Inferior parietal cortex (tissue), 1 donor: ENCODE measurements around the gene FAM135A.
"Not testable (repeated sequence)": the region's sequence is repeated elsewhere in the genome, so short reads cannot be mapped to it uniquely, and the experiment has no call there.

ENCODE experiments used
- DNase-seq: peaks from one replicate; pipeline ENCODE4 v3.0.0-alpha.2; 2016; ENCODE audit errors: extremely low spot score

FAM135A gene

GRCh38 chr6:70547313-70547712 is 134.0 kb downstream of the FAM135A start:
- peak; percentile 57 for DNase-seq

GRCh38 chr6:70547905-70548304 is 134.6 kb downstream of the FAM135A start:
- DNase-seq, result no peak

- no peak for DNase-seq
Observed at GRCh38 chr6:70549327-70549726, 136.0 kb downstream of the FAM135A start.

- no peak for DNase-seq
Observed at GRCh38 chr6:70551566-70551965, 138.3 kb downstream of the FAM135A start.

GRCh38 chr6:70552286-70552940 is 139.1 kb downstream of the FAM135A start:
- not testable (repeated sequence) for DNase-seq

GRCh38 chr6:70552974-70553373 is 139.7 kb downstream of the FAM135A start:
- DNase-seq, result no peak

GRCh38 chr6:70557998-70558397 is 144.7 kb downstream of the FAM135A start:
- no peak for DNase-seq

- DNase-seq, result not testable (repeated sequence)
Observed at GRCh38 chr6:70562401-70562800, 149.1 kb downstream of the FAM135A start.

- peak; percentile 22 for DNase-seq
Observed at GRCh38 chr6:70563530-70563929, 150.2 kb downstream of the FAM135A start.

- peak; percentile 95 for DNase-seq
Observed at GRCh38 chr6:70566751-70567382, 153.6 kb downstream of the FAM135A start, which contains the start of gene SDHAF4. SDHAF4 (plus strand) TSS chr6:70566930; CDS start chr6:70566941, 11 bp downstream.

GRCh38 chr6:70574643-70575042 is 161.3 kb downstream of the FAM135A start:
- no peak for DNase-seq

- DNase-seq, result no peak
Observed at GRCh38 chr6:70575899-70576495, 162.7 kb downstream of the FAM135A start.

GRCh38 chr6:70586114-70586513 is 172.8 kb downstream of the FAM135A start:
- no peak for DNase-seq

- no peak for DNase-seq
Observed at GRCh38 chr6:70590400-70590799, 177.1 kb downstream of the FAM135A start.

- DNase-seq, result no peak
Observed at GRCh38 chr6:70592391-70593117, 179.2 kb downstream of the FAM135A start.

GRCh38 chr6:70593118-70593486 is 179.8 kb downstream of the FAM135A start:
- no peak for DNase-seq

GRCh38 chr6:70599187-70599586 is 185.9 kb downstream of the FAM135A start:
- DNase-seq, result no peak

- no peak for DNase-seq
Observed at GRCh38 chr6:70601014-70601413, 187.7 kb downstream of the FAM135A start.

GRCh38 chr6:70604254-70604653 is 190.9 kb downstream of the FAM135A start:
- DNase-seq, result no peak

GRCh38 chr6:70607371-70607770 is 194.1 kb downstream of the FAM135A start:
- DNase-seq, result not testable (repeated sequence)

- not testable (repeated sequence) for DNase-seq
Observed at GRCh38 chr6:70609181-70609580, 195.9 kb downstream of the FAM135A start.
